Activated CD4-positive, alpha-beta memory T cell treated with anti-CD3 and anti-CD28 coated beads, Interleukin-2, amount 10 ng/mL, durations not matched to agents 7 days and 5 days (primary cell): ENCODE results near the gene LSMEM2. TPM values are rescaled to one million over a fixed set of nuclear protein-coding genes. Genes with fewer than 3 reads are reported as not detected.
A peak's percentile ranks its signal among the peaks of the same experiment; 100 is the strongest.

ENCODE experiments used
- CTCF ChIA-PET: fragments of 350-600 bp; sonication (Branson Sonifier 250); formaldehyde crosslinking; loops from one replicate; lab custom pipeline; 2021; ENCODE audit warnings: antibody characterized with exemption, inconsistent platforms; lab: Charles Lee
- POLR2A ChIA-PET: fragments of 350-600 bp; sonication (Branson Sonifier 250); formaldehyde crosslinking; loops from one replicate; lab custom pipeline; 2021; ENCODE audit warnings: antibody characterized with exemption; lab: Charles Lee
- DNase-seq: peaks from one replicate; pipeline ENCODE4 v3.0.0-alpha.2; 2020
- H3K27ac Mint-ChIP-seq: one replicate; pipeline ENCODE4 v1.8.0; 2021; ENCODE audit warnings: mild to moderate bottlenecking, mixed read lengths
- H3K27me3 Mint-ChIP-seq: one replicate; pipeline ENCODE4 v1.8.0; 2021; ENCODE audit warnings: mixed read lengths
- H3K36me3 Mint-ChIP-seq: one replicate; pipeline ENCODE4 v1.8.0; 2021; ENCODE audit warnings: low read depth, mixed read lengths
- H3K4me1 Mint-ChIP-seq: one replicate; pipeline ENCODE4 v1.8.0; 2021; ENCODE audit warnings: mixed read lengths
- H3K4me3 Mint-ChIP-seq: one replicate; pipeline ENCODE4 v1.8.0; 2021; ENCODE audit warnings: mild to moderate bottlenecking, mixed read lengths
- H3K9me3 Mint-ChIP-seq: one replicate; pipeline ENCODE4 v1.8.0; 2021; ENCODE audit warnings: mixed read lengths
- total RNA-seq, 2 experiments: library from RNA; stranded (reverse); gene quantifications; one replicate each; pipeline ENCODE4 v1.2.3, GENCODE V29; 2021

The LSMEM2 gene
- total RNA-seq, 2 experiments from 2014 or later: not detected

- DNase-seq: peak; percentile 16
- CTCF ChIA-PET: interaction anchor here (1.0 to 6.7 kb wide), 3 partner anchors 14 to 21 kb away, joined by 3 to 82 read pairs (median 61); partner anchors contain the start of genes HYAL3 and NAA80
- H3K4me1 Mint-ChIP-seq: peaks cover 58% of the 10 kb centered on the region
- H3K9me3 Mint-ChIP-seq: no peaks in the 10 kb centered on the region
- H3K27me3 Mint-ChIP-seq: no peaks in the 10 kb centered on the region
- H3K27ac Mint-ChIP-seq: peak overlapping the region; percentile 37
- POLR2A ChIA-PET: interaction anchor here (9.6 to 31.7 kb wide), 2 partner anchors 21 to 23 kb away, joined by 113 to 704 read pairs; partner anchors contain the start of genes CYB561D2, HYAL3, NAA80 and NPRL2
- peaks cover 4% of the 10 kb centered on the region for H3K36me3 Mint-ChIP-seq
- peak overlapping the region; percentile 86 for H3K4me3 Mint-ChIP-seq
These were observed 41.2 kb downstream of the LSMEM2 start for GRCh38 chr3:50319894-50320625.

DNA sequence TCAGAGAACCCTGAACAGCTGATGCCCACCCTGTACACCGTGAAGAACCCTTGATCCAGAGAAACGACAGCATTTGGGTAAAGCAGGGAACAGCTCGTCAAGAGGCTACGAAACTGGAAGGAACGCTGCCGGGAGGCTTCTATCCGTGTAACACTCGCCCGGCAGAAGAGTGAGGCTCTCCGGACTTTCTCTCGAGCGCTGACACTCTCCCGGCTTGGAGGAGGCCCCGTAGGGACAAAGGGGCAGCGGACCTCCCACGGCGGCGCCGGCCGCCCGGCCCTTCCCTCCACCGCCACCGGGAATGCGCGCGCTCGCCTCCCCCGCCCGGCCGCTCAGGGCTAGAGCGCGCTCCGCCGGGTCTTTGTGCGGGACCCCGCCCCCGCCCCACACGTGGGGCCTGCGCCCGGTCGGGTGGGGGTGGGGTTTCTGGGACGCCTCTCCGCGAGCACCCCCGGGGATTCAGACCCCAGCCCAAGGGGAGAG, 42.0 kb downstream of the LSMEM2 start:
- no peaks in the 10 kb centered on the region for H3K27me3 Mint-ChIP-seq
- peaks cover 4% of the 10 kb centered on the region for H3K36me3 Mint-ChIP-seq
- DNase-seq: peak; percentile 71
- H3K4me1 Mint-ChIP-seq: peaks cover 52% of the 10 kb centered on the region
- peak overlapping the region; percentile 86 for H3K4me3 Mint-ChIP-seq
- H3K9me3 Mint-ChIP-seq: no peaks in the 10 kb centered on the region
- POLR2A ChIA-PET: interaction anchor here (9.6 to 31.7 kb wide), 2 partner anchors 22 kb away, joined by 113 to 704 read pairs; partner anchors contain the start of genes CYB561D2, HYAL3, NAA80 and NPRL2
- CTCF ChIA-PET: interaction anchor here (0.6 to 6.7 kb wide), 7 partner anchors 14 to 124 kb away, joined by 3 to 82 read pairs (median 5); partner anchors contain the start of genes HYAL3, NAA80 and RASSF1
- peak overlapping the region; percentile 69 for H3K27ac Mint-ChIP-seq

GRCh38 chr3:50321336-50322114, 42.6 kb downstream of the LSMEM2 start:
- H3K4me1 Mint-ChIP-seq: peaks cover 48% of the 10 kb centered on the region
- ChIA-PET POLR2A (interaction anchor here (1.1 to 31.7 kb wide), 3 partner anchors 21 to 75 kb away, joined by 3 to 704 read pairs (median 113); partner anchors contain the start of genes CYB561D2, HYAL3, NAA80 and NPRL2), CTCF (interaction anchor here (0.6 to 6.7 kb wide), 7 partner anchors 14 to 125 kb away, joined by 3 to 82 read pairs (median 5); partner anchors contain the start of genes HYAL3, NAA80 and RASSF1)
- H3K36me3 Mint-ChIP-seq: no peaks in the 10 kb centered on the region
- peak overlapping the region; percentile 83 for H3K27ac Mint-ChIP-seq
- no peaks in the 10 kb centered on the region for H3K9me3 Mint-ChIP-seq
- peak; percentile 85 for DNase-seq
- no peaks in the 10 kb centered on the region for H3K27me3 Mint-ChIP-seq
- peak overlapping the region; percentile 72 for H3K4me3 Mint-ChIP-seq

DNA sequence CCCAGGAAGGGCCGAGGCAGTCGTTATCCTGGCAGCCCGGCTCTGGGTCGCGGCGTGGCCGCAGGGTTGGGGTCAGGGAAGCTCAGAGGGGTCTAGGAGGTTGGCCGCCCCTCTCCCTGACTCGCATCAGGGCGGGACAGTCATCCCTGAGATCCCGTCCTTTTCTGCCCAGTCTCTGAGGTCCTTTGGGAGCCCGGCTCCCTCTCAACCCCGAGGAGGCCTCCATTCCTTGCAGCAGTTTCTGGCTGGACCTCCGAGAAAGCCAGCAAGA, 43.2 kb downstream of the LSMEM2 start:
- Mint-ChIP-seq H3K27me3 (no peaks in the 10 kb centered on the region), H3K9me3 (no peaks in the 10 kb centered on the region), H3K4me1 (peaks cover 48% of the 10 kb centered on the region), H3K27ac (no peak overlapping the region), H3K4me3 (peak overlapping the region; percentile 37), H3K36me3 (no peaks in the 10 kb centered on the region)
- no peak for DNase-seq
- CTCF ChIA-PET: interaction anchor here (0.9 to 6.7 kb wide), 5 partner anchors 13 to 75 kb away, joined by 3 to 82 read pairs (median 6); partner anchors contain the start of genes HYAL3, NAA80 and RASSF1
- POLR2A ChIA-PET: interaction anchor here (1.1 to 31.7 kb wide), 3 partner anchors 21 to 75 kb away, joined by 3 to 704 read pairs (median 113); partner anchors contain the start of genes CYB561D2, HYAL3, NAA80 and NPRL2

DNA sequence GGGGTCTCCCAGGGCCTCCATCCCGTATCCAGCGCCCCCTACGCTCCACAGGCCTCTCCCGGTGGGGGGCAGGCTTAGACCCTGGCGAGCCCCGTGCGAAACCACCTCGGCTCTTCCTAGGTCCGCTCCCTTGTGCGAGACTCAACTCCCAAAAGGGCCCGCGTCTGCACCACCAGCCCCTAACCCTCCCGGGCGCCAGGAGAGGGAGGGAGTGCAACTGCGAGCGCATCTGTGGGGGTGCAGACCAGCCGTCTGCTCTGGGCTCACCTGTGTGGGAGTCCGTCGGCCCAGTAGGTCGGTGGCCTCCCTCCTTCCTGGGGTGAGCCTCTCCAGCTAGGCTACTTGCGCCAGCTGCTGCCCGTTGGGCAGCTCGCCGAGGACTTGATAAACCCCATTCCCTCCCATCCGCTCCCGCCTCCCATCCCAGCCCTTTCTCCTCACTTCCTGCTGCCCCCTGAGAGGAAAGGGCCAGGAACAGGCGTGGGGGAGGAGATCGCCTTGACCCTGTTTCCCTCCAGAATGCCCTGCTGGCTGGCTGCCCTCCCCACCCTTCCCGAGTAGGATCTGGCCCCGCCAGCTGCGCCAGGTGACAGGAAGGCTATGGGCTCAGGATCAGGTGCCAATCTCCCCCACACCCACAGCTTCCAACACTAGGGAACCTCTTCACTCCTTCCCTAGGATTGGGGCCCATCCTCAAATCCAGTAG, 43.7 kb downstream of the LSMEM2 start, which contains the start of gene HYAL2:
Gene HYAL2 (minus strand): TSS at position 360 of the 706 bp plus-strand sequence. CDS start 2,256 bp downstream, outside the sequence.
- ChIA-PET POLR2A (interaction anchor here (1.1 to 31.7 kb wide), 3 partner anchors 20 to 76 kb away, joined by 3 to 704 read pairs (median 113); partner anchors contain the start of genes CYB561D2, HYAL3, NAA80 and NPRL2), CTCF (interaction anchor here (0.8 to 6.7 kb wide), 3 partner anchors 13 to 48 kb away, joined by 3 to 82 read pairs (median 61); partner anchors contain the start of genes HYAL3 and NAA80)
- Mint-ChIP-seq H3K27me3 (no peaks in the 10 kb centered on the region), H3K4me1 (peaks cover 49% of the 10 kb centered on the region), H3K9me3 (no peaks in the 10 kb centered on the region), H3K27ac (peak within 1 kb of the TSS; percentile 83), H3K4me3 (peak within 1 kb of the TSS; percentile 72), H3K36me3 (no peaks in the 10 kb centered on the region)
- DNase-seq: no peak

GRCh38 chr3:50323092-50323600, 44.3 kb downstream of the LSMEM2 start:
- Mint-ChIP-seq H3K36me3 (peaks cover 2% of the 10 kb centered on the region), H3K27me3 (no peaks in the 10 kb centered on the region), H3K9me3 (no peaks in the 10 kb centered on the region), H3K27ac (peak overlapping the region; percentile 31), H3K4me3 (no peak overlapping the region), H3K4me1 (peaks cover 48% of the 10 kb centered on the region)
- no peak for DNase-seq
- ChIA-PET POLR2A (interaction anchor here (2.2 to 31.7 kb wide), 2 partner anchors 19 to 24 kb away, joined by 21 to 704 read pairs; partner anchors contain the start of genes CYB561D2, HYAL3, NAA80 and NPRL2), CTCF (interaction anchor here (0.8 to 6.7 kb wide), 4 partner anchors 12 to 48 kb away, joined by 3 to 82 read pairs (median 36); partner anchors contain the start of genes HYAL3, IFRD2 and NAA80)

- peaks cover 8% of the 10 kb centered on the region for H3K36me3 Mint-ChIP-seq
- H3K4me1 Mint-ChIP-seq: peaks cover 48% of the 10 kb centered on the region
- H3K9me3 Mint-ChIP-seq: no peaks in the 10 kb centered on the region
- H3K4me3 Mint-ChIP-seq: no peak overlapping the region
- DNase-seq: no peak
- POLR2A ChIA-PET: interaction anchor here (1.0 to 31.7 kb wide), 4 partner anchors 9 to 32 kb away, joined by 3 to 704 read pairs (median 14); partner anchors contain the start of genes CYB561D2, HYAL3, IFRD2 and NAA80
- H3K27ac Mint-ChIP-seq: peak overlapping the region; percentile 31
- H3K27me3 Mint-ChIP-seq: no peaks in the 10 kb centered on the region
- CTCF ChIA-PET: interaction anchor here (0.6 to 6.7 kb wide), 20 partner anchors 9 to 129 kb away, joined by 3 to 82 read pairs (median 6); partner anchors contain the start of genes CYB561D2, GNAI2, HYAL1 and HYAL3
These were observed 44.8 kb downstream of the LSMEM2 start for GRCh38 chr3:50323614-50324199.

GRCh38 chr3:50324351-50325112, 45.6 kb downstream of the LSMEM2 start:
- no peaks in the 10 kb centered on the region for H3K27me3 Mint-ChIP-seq
- ChIA-PET CTCF (interaction anchor here (0.6 to 6.7 kb wide), 23 partner anchors 10 to 130 kb away, joined by 3 to 82 read pairs (median 5); partner anchors contain the start of genes CYB561D2, GNAI2, HYAL1 and HYAL3), POLR2A (interaction anchor here (1.0 to 31.7 kb wide), 4 partner anchors 9 to 33 kb away, joined by 3 to 704 read pairs (median 14); partner anchors contain the start of genes CYB561D2, HYAL3, IFRD2 and NAA80)
- H3K9me3 Mint-ChIP-seq: no peaks in the 10 kb centered on the region
- H3K4me3 Mint-ChIP-seq: no peak overlapping the region
- H3K36me3 Mint-ChIP-seq: peaks cover 12% of the 10 kb centered on the region
- H3K27ac Mint-ChIP-seq: no peak overlapping the region
- DNase-seq: peak; percentile 69
- H3K4me1 Mint-ChIP-seq: peaks cover 41% of the 10 kb centered on the region

DNA sequence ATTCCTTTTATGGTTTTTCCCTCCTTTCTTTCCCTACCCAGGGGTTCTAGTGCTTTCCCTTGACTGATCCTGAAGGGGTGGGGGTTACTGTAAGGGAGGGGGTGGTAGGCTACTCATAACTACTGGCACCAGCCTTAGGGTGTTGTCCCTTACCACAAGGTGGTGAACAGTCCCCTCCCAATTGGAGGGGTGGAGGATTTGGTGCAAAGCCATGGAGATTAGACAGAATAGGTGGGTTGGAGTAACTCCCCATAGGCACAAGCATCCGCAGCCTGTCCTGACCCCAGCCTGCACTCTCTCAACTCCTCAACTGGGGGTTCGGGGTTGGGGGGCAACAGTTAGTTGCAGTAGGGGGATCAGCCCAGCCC, 46.2 kb downstream of the LSMEM2 start:
- ChIA-PET CTCF (interaction anchor here (0.7 to 6.7 kb wide), 11 partner anchors 10 to 131 kb away, joined by 3 to 82 read pairs (median 7); partner anchors contain the start of genes HYAL1, HYAL3, IFRD2 and NAA80), POLR2A (interaction anchor here (1.8 to 31.7 kb wide), 3 partner anchors 18 to 33 kb away, joined by 8 to 704 read pairs (median 21); partner anchors contain the start of genes CYB561D2, HYAL3, IFRD2 and NAA80)
- no peaks in the 10 kb centered on the region for H3K27me3 Mint-ChIP-seq
- no peak overlapping the region for H3K27ac Mint-ChIP-seq
- H3K4me3 Mint-ChIP-seq: no peak overlapping the region
- H3K9me3 Mint-ChIP-seq: no peaks in the 10 kb centered on the region
- peaks cover 17% of the 10 kb centered on the region for H3K36me3 Mint-ChIP-seq
- no peak for DNase-seq
- H3K4me1 Mint-ChIP-seq: peaks cover 35% of the 10 kb centered on the region
